Measurements from ENCODE around the gene LITAF.

LITAF gene

GRCh38 chr16:11562411-11562810 is 24.3 kb downstream of the LITAF start:
- Histone ChIP-seq H3K27ac (ENCODE audit: extremely low read depth, low read depth, low read length) (0 out of 2 replicates have a peak overlapping the region, but pooled peaks have one; percentile 16), H3K9me3 (ENCODE audit: control insufficient read depth, insufficient read depth, low read depth, low read length) (no peaks in the 10 kb centered on the region), H3K4me1 (ENCODE audit: control insufficient read depth, insufficient read depth, low read length) (peaks cover 6% of the 10 kb centered on the region; the same call in 1 of the 2 replicates), H3K4me3 (ENCODE audit: low read depth, low read length) (no peak overlapping the region), H3K36me3 (ENCODE audit: control insufficient read depth in 2 of 2, insufficient read depth in 1 of 2, low read length in 2 of 2) (peaks cover 0 to 2% of the 10 kb centered on the region in 2 experiments; a peak in 2 of 3 replicates)
- CTCF ChIA-PET = no interaction called here
- no peak for TF ChIP-seq MZF1 (tag by site-specific recombination; IDR thresholded peaks at IDR 0.05; ENCODE audit: borderline replicate concordance)
- TF ChIP-seq ZNF555 (tag by site-specific recombination; conservative IDR thresholded peaks at IDR 0.05) = no peak
- TF ChIP-seq ZNF311 (tag by site-specific recombination; IDR thresholded peaks at IDR 0.05; ENCODE audit: borderline replicate concordance) = no peak
- TF ChIP-seq ZNF48 (tag by site-specific recombination; IDR thresholded peaks at IDR 0.05) = no peak
- no peak for TF ChIP-seq IKZF3 (tag by site-specific recombination; IDR thresholded peaks at IDR 0.05)
- TF ChIP-seq ZNF341 (tag by site-specific recombination; IDR thresholded peaks at IDR 0.05; ENCODE audit: low read depth) = no peak
- no peak for TF ChIP-seq ZSCAN16 (tag by site-specific recombination; IDR thresholded peaks at IDR 0.05)
- TF ChIP-seq ZNF138 (tag by site-specific recombination; IDR thresholded peaks at IDR 0.05; ENCODE audit: borderline replicate concordance) = no peak
- no peak for TF ChIP-seq GLIS1 (tag by site-specific recombination; IDR thresholded peaks at IDR 0.05)
- TF ChIP-seq ZNF488 (tag by site-specific recombination; IDR thresholded peaks at IDR 0.05) = no peak
- TF ChIP-seq ZNF701 (tag by site-specific recombination; IDR thresholded peaks at IDR 0.05) = no peak
- no peak for TF ChIP-seq ZBTB44 (tag by site-specific recombination; IDR thresholded peaks at IDR 0.05)
- no peak for TF ChIP-seq ZNF776 (tag by site-specific recombination; IDR thresholded peaks at IDR 0.05; ENCODE audit: borderline replicate concordance)
- TF ChIP-seq ELK4 (IDR thresholded peaks at IDR 0.05; ENCODE audit: borderline replicate concordance, low read depth, low read length) = no peak
- no peak for TF ChIP-seq ZNF354C (tag by site-specific recombination; IDR thresholded peaks at IDR 0.05; ENCODE audit: borderline replicate concordance, low read depth)
- TF ChIP-seq ZNF580 (tag by site-specific recombination; IDR thresholded peaks at IDR 0.05) = no peak
- TF ChIP-seq ZNF670 (tag by site-specific recombination; IDR thresholded peaks at IDR 0.05; ENCODE audit: low read depth) = no peak
- no peak for TF ChIP-seq ZNF624 (tag by site-specific recombination; IDR thresholded peaks at IDR 0.05)
- TF ChIP-seq OSR2 (tag by site-specific recombination; IDR thresholded peaks at IDR 0.05) = no peak
- POLR2A ChIA-PET = no interaction called here

- Histone ChIP-seq H3K4me1 (ENCODE audit: control insufficient read depth, insufficient read depth, low read length) (peaks cover 6% of the 10 kb centered on the region; the same call in 1 of the 2 replicates), H3K27ac (ENCODE audit: extremely low read depth, low read depth, low read length) (no peak overlapping the region), H3K9me3 (ENCODE audit: control insufficient read depth, insufficient read depth, low read depth, low read length) (no peaks in the 10 kb centered on the region), H3K36me3 (ENCODE audit: control insufficient read depth in 2 of 2, insufficient read depth in 1 of 2, low read length in 2 of 2) (peaks cover 0 to 5% of the 10 kb centered on the region in 2 experiments; a peak in 2 of 3 replicates), H3K4me3 (ENCODE audit: low read depth, low read length) (no peak overlapping the region)
- TF ChIP-seq ZNF248 (tag by site-specific recombination; IDR thresholded peaks at IDR 0.05) = no peak
- TF ChIP-seq HOXA7 (CRISPR knock-in tag; IDR thresholded peaks at IDR 0.05; ENCODE audit: borderline replicate concordance) = no peak
- no peak for TF ChIP-seq GLI2 (tag by site-specific recombination; IDR thresholded peaks at IDR 0.05; ENCODE audit: borderline replicate concordance, low read depth)
- TF ChIP-seq BCL11B (tag by site-specific recombination; IDR thresholded peaks at IDR 0.05; ENCODE audit: low read depth) = no peak
- TF ChIP-seq ZNF121 (tag by site-specific recombination; IDR thresholded peaks at IDR 0.05) = peak; percentile 86
- TF ChIP-seq GFI1B (tag by site-specific recombination; IDR thresholded peaks at IDR 0.05) = no peak
- POLR2A ChIA-PET = no interaction called here
- CTCF ChIA-PET = no interaction called here
Measured at GRCh38 chr16:11561856-11562255, 24.9 kb downstream of the LITAF start.
